Smooth muscle cell (in vitro differentiated cells): ENCODE measurements around the gene DPEP3. TPM values are rescaled to one million over a fixed set of nuclear protein-coding genes. Genes with fewer than 3 reads are reported as not detected.
A peak's percentile ranks its signal among the peaks of the same experiment; 100 is the strongest.

Source experiments
- DNase-seq: peaks from one replicate; lab custom pipeline; 2025; ENCODE audit not compliant: unreplicated experiment; lab: John Stamatoyannopoulos, UW
- H2AFZ ChIP-seq: fragments of 200-600 bp; sonication (generic); 2 replicates; pipeline ENCODE4 v1.6.0; 2016; ENCODE audit warnings: antibody characterized with exemption, low read depth, mild to moderate bottlenecking
- H3F3A ChIP-seq: fragments of 200-600 bp; sonication (generic); 2 replicates; pipeline ENCODE4 v1.6.0; 2017; ENCODE audit warnings: antibody characterized with exemption, low read depth
- H3K27ac ChIP-seq: fragments of 200-600 bp; sonication (generic); 2 replicates; pipeline ENCODE4 v1.5.1; 2016; ENCODE audit warnings: low read depth, mild to moderate bottlenecking
- H3K27me3 ChIP-seq: fragments of 200-600 bp; sonication (generic); 2 replicates; pipeline ENCODE4 v1.6.1; 2016; ENCODE audit warnings: low read depth, mild to moderate bottlenecking
- H3K36me3 ChIP-seq: fragments of 200-600 bp; sonication (generic); 2 replicates; pipeline ENCODE4 v1.5.1; 2016; ENCODE audit warnings: low read depth
- H3K4me1 ChIP-seq: fragments of 200-600 bp; sonication (generic); 2 replicates; pipeline ENCODE4 v1.5.1; 2016; ENCODE audit warnings: low read depth
- H3K4me2 ChIP-seq: fragments of 200-600 bp; sonication (generic); 2 replicates; pipeline ENCODE4 v1.6.0; 2016; ENCODE audit warnings: mild to moderate bottlenecking
- H3K4me3 ChIP-seq: fragments of 200-600 bp; sonication (generic); 2 replicates; pipeline ENCODE4 v1.5.1; 2016; ENCODE audit warnings: mild to moderate bottlenecking
- H3K79me2 ChIP-seq: fragments of 200-600 bp; sonication (generic); 2 replicates; pipeline ENCODE4 v1.6.0; 2016; ENCODE audit warnings: low read depth, mild to moderate bottlenecking
- H3K9ac ChIP-seq: fragments of 200-600 bp; sonication (generic); 2 replicates; pipeline ENCODE4 v1.6.0; 2016; ENCODE audit warnings: low read depth
- H3K9me3 ChIP-seq: fragments of 200-600 bp; sonication (generic); replicated peaks from 2 replicates; pipeline ENCODE4 v1.5.1; 2016; ENCODE audit warnings: low read depth
- H4K20me1 ChIP-seq: fragments of 200-600 bp; sonication (generic); 2 replicates; pipeline ENCODE4 v1.6.0; 2016; ENCODE audit warnings: low read depth
- CTCF ChIP-seq: fragments of 200-600 bp; sonication (generic); IDR thresholded peaks from 2 replicates; pipeline ENCODE4 v1.5.1; 2017; ENCODE audit warnings: borderline replicate concordance, mild to moderate bottlenecking, antibody characterized with exemption; ENCODE audit not compliant: insufficient read depth, poor library complexity, severe bottlenecking
- WGBS: methylation state at CpG from one replicate; pipeline ENCODE4 v1.1.7; 2016; ENCODE audit warnings: low lambda C conversion rate; 5-methylcytosine and 5-hydroxymethylcytosine counted together
- polyA plus RNA-seq: library from polyadenylated mRNA; unstranded; fragments of >200 nt; fragmentation: Nextera tagmentation; extraction: Ambion mirVana; gene quantifications from 2 replicates; pipeline ENCODE4 v1.2.1, GENCODE V29; 2016
- total RNA-seq: library from RNA; depleted of rRNA; stranded (reverse); fragments of >200 nt; gene quantifications from 2 replicates; pipeline ENCODE4 v1.2.3, GENCODE V29; 2014

Gene DPEP3
- total and polyA plus RNA-seq, 2 experiments from 2014 or later: not detected

DNA sequence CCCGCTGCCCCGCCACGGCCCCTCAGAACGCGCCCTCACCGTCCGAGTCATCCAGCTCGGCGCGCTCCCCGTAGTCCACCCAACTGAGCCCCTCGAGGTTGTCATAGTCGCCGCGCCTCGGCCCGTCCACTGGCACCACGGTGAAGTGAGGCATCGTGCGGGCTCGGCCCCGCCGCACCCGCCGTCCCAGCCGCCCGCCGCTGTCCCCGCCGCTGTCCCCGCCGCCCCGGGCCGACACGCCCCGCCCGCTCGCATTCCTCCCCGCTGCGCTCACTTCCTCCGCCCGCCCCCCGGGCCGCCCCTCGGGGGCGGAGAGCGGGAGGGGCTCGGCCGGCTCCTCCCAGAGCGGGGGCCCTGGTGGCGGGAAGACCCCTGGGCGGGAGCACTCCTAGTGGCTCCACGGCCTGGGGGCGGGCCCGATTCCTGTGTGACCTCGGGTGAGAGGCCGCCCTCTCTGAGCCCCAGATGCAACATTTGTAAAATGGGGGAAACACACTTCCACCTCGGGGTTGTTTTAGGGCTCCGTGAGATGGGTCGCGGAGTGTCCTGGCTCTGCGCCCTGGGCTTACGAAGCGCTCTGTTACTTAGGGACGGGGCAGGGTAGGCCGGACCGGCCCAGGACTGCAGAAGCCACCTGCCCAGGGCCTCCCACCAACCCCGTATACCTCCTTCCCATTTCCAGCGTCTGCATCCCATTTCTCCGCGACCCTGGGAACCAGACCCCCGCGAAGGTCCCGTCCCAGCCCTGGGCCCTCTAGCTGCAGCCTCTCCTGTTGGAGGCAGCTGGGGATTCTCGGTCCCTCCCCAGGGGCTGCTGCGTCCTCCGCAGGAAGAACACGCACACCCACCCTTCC, 11.7 kb downstream of the DPEP3 start, which contains the start of gene SLC12A4:
SLC12A4 (minus strand) TSS at position 238 of the 854 bp plus-strand sequence; CDS start at position 154, 84 bp downstream.
- no peak for TF ChIP-seq CTCF
- H3K27ac ChIP-seq: peak within 1 kb of the TSS; percentile 91
- H2AFZ ChIP-seq: peak within 1 kb of the TSS; percentile 82
- peak; percentile 50 for DNase-seq
- no peaks in the 10 kb centered on the region for H3F3A ChIP-seq
- no peaks in the 10 kb centered on the region for H3K27me3 ChIP-seq
- peak within 1 kb of the TSS; percentile 97 for H3K9ac ChIP-seq
- H3K79me2 ChIP-seq: peaks cover 46% of the 10 kb centered on the region
- peaks cover 42% of the 10 kb centered on the region for H4K20me1 ChIP-seq
- H3K9me3 ChIP-seq: no peaks in the 10 kb centered on the region
- WGBS: 30% methylated on average over 22 of the region's 78 CpGs
- no peaks in the 10 kb centered on the region for H3K36me3 ChIP-seq
- peak within 1 kb of the TSS; percentile 98 for H3K4me2 ChIP-seq
- peak within 1 kb of the TSS; percentile 83 for H3K4me3 ChIP-seq
- peaks cover 20% of the 10 kb centered on the region for H3K4me1 ChIP-seq

- no peak overlapping the region for H2AFZ ChIP-seq
- no peaks in the 10 kb centered on the region for H3F3A ChIP-seq
- H3K9me3 ChIP-seq: no peaks in the 10 kb centered on the region
- peak overlapping the region; percentile 97 for H3K9ac ChIP-seq
- H3K36me3 ChIP-seq: no peaks in the 10 kb centered on the region
- TF ChIP-seq CTCF: no peak
- peaks cover 20% of the 10 kb centered on the region for H3K4me1 ChIP-seq
- peak overlapping the region; percentile 98 for H3K4me2 ChIP-seq
- peak overlapping the region; percentile 83 for H3K4me3 ChIP-seq
- H4K20me1 ChIP-seq: peaks cover 49% of the 10 kb centered on the region
- DNase-seq: no peak
- peaks cover 53% of the 10 kb centered on the region for H3K79me2 ChIP-seq
- WGBS: 2% methylated on average over 26 of the region's 45 CpGs
- no peaks in the 10 kb centered on the region for H3K27me3 ChIP-seq
- H3K27ac ChIP-seq: peak overlapping the region; percentile 91
Measured at GRCh38 chr16:67967958-67968399, 12.3 kb downstream of the DPEP3 start.

DNA sequence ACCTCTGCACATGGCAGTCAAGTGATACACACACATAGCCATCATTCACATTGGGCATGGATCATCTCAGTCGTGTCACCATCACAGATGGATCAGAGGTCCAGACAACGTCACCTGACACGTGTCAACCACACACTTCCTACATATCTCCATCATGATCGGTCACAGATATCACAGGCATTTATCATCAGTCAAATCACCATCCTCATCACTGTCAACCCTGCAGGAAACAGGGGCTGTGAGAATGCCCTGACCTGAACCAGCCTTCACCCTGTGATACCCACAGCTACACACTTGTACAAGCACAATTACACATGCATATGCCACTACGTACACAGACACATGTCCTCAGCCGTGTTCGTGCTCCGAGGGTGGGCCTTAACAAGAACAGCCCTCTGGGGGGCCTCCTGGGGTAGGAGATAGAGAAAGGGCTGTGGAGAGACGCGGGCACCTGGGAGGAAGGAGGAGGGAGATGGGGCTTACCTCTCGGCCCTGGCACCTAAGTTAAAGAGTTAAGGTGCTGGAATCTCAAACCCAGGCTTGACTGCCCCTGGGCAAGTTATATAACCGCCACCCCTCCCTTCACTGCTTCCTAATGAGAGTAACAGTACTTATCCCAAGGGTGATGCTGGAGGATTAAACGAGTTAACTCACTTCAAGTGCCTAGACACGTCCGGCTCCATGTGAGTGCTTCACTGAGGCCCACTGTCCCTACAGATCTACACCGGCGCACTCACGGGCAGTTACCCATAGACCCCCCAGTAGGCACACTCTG, 12.9 kb downstream of the DPEP3 start:
- Histone ChIP-seq H2AFZ (no peak overlapping the region), H3K36me3 (no peaks in the 10 kb centered on the region), H4K20me1 (peaks cover 55% of the 10 kb centered on the region), H3K27ac (peak overlapping the region; percentile 91), H3K4me2 (peak overlapping the region; percentile 98), H3K27me3 (no peaks in the 10 kb centered on the region), H3K9me3 (no peaks in the 10 kb centered on the region), H3K9ac (peak overlapping the region; percentile 97), H3F3A (no peaks in the 10 kb centered on the region), H3K4me3 (peak overlapping the region; percentile 83), H3K79me2 (peaks cover 59% of the 10 kb centered on the region), H3K4me1 (peaks cover 20% of the 10 kb centered on the region)
- DNase-seq: no peak
- TF ChIP-seq CTCF: no peak
- 12% methylated on average over 18 of the region's 18 CpGs for WGBS
